Activated CD4-positive, alpha-beta T cell treated with anti-CD3 and anti-CD28 coated beads, Interleukin-10, Interleukin-2, amounts not matched to agents 100 ng/mL and 50 ng/mL, durations not matched to agents 16 hours and 8 hours (primary cell): Measurements from ENCODE around the gene SHISA6.

Experiments used
- DNase-seq: peaks from one replicate; pipeline ENCODE4 v3.0.0-alpha.2; 2020

Gene SHISA6

GRCh38 chr17:11363565-11364117, 122.6 kb downstream of the SHISA6 start:
- no peak for DNase-seq

DNA sequence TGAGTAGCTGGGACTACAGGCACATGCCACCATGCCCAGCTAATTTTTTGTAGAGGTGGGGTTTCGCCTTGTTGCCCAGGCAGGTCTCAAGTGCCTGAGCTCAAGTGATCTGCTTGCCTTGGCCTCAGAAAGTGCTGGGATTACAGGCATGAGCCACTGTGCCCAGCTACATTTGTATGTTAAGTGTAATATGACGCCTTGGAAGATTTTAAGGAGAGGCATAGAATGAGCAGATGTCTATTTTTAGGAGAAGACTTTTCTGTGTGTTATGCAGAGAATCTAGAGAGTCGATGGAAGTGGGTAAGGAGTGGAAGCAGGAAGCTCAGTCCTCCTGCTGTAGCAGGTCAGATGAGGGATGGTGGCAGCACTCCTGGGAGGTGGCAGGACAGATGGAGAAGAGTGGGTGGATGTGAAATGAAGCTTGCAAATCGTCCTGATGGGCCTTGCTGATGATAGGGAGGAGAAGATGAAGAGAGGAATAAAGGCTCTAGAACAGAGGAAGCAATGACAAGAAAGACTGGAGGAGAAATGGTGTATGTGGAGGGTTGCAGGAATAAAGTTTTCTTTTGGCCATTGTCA, 125.3 kb downstream of the SHISA6 start:
- no peak for DNase-seq

GRCh38 chr17:11369575-11369974, 128.6 kb downstream of the SHISA6 start:
- no peak for DNase-seq

DNA sequence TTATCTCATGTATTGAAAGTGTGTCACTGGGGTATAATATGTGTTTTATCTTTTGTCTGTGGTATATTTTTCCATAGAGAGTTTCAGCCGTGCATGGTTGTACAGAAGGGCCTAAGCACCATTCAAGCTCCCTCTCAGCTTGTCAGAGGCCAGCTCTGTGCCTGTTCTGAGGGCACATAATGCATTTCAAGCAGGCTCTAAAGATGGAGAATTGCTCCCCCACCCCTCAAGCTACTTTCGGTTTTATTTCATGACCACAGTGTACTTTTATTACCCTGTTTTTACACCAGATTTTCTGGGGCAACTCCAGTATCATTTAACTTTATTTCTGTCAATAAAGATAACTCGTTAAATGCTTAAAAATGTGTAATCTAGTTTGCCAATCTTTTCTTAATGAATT, 131.7 kb downstream of the SHISA6 start:
- DNase-seq, result no peak

- DNase-seq, result no peak
Observed at GRCh38 chr17:11378506-11378905, 137.5 kb downstream of the SHISA6 start.

- DNase-seq, result no peak
Observed at GRCh38 chr17:11380761-11381160, 139.7 kb downstream of the SHISA6 start.

- DNase-seq, result no peak
Observed at GRCh38 chr17:11383157-11383556, 142.1 kb downstream of the SHISA6 start.

- no peak for DNase-seq
Observed at GRCh38 chr17:11384131-11384530, 143.1 kb downstream of the SHISA6 start.

- DNase-seq, result no peak
Observed at GRCh38 chr17:11387610-11388009, 146.6 kb downstream of the SHISA6 start.

GRCh38 chr17:11388054-11388453, 147.0 kb downstream of the SHISA6 start:
- DNase-seq, result no peak

- no peak for DNase-seq
Observed at GRCh38 chr17:11389583-11389982, 148.6 kb downstream of the SHISA6 start.

DNA sequence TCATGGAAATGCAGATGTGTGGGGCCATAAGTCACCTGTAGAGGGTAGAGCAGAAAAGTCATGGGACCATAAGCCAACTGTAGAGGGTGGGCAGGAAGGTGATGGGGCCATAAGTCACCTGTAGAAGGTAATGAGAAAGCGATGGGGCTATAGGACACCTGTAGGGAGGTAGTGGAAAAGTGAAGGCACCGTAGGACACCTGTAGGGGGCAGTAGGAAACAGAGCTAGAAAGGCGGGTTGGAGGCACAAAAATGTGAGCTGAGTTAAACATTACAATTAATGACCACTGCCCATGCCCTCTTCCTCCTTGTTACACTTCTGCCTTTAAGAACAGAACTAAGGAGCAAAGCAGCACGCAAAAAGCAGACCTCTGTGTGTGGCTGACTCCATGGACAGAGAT, 150.1 kb downstream of the SHISA6 start:
- no peak for DNase-seq

GRCh38 chr17:11404431-11405276, 163.6 kb downstream of the SHISA6 start:
- DNase-seq, result no peak

DNA sequence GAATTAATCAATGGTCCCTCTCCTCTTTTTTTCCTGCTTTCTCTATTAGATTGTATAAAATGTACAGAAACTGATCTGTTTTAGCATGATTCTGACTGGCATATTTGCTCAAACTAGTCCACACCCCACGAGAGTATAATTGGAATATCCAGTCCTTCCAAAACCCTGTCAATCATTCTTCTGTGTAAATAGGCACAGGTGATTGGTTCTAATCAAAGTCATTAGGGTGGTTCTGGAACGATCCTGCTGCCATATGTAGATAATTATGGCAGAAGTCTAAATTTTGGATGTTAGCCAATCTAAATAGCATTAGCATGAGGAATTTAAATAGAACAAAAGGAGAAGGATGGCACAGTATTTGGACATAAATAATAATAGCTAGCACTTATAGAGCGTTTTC, 165.7 kb downstream of the SHISA6 start:
- DNase-seq, result no peak

GRCh38 chr17:11412654-11413053, 171.6 kb downstream of the SHISA6 start:
- no peak for DNase-seq

DNA sequence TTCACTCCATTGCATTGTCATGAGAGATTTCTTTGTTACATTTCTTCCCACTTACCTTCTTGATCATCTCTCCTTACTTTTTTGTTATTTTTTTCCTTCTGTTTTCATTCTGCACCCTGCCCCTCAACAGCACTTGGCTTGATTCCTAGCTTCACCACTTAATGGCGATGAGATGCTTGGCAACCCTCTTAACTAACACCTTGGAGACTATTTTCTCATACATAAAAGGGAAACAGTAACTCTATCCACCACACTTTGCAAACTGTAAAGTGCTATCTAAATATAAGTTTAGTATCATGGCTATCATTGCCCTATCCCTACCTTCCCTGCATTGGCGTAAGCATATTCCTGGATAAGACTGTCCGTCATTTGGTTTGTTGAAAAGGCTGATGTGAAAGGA, 177.3 kb downstream of the SHISA6 start:
- DNase-seq, result no peak

- DNase-seq, result no peak
Observed at GRCh38 chr17:11430751-11431150, 189.7 kb downstream of the SHISA6 start.

DNA sequence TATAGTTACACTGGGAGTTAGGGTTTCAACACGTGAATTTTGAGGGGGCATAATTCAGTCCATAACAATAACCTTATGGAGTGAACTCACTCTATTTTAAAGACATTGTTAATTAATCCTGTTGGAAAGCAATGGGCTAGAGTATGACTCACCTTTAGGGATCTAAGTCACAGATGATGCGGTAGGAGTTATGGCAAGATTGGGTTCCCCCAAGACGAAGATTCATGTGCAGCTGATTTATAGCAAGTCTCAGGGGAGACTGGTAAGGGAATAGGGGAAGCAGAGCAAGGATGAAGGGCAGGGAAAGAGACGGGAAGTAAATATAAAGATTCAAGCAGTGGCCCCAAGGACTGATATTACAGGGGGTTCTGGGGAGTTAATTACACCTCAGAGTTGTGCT, 197.7 kb downstream of the SHISA6 start:
- no peak for DNase-seq

- DNase-seq, result no peak
Observed at GRCh38 chr17:11441004-11441403, 200.0 kb downstream of the SHISA6 start.

- no peak for DNase-seq
Observed at GRCh38 chr17:11446316-11446715, 205.3 kb downstream of the SHISA6 start.

DNA sequence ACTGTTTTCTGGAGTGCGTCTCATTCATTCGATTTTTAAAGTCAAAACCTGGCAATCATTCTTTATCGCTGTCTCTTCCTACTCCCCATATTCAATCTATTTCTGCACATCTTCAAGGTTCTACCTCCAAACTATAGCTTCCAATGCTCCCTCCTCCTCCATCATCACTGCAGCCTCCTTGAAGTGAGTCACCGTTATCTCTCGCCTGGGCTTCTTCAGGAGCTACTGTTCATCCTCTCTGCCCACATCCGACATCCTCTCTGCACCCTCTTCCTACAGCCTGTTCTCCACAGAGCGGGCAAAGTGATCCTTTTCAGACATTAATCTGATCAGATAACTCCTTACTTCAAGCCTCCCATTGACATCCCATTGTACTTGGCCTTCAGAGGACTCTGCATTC, 213.1 kb downstream of the SHISA6 start:
- DNase-seq, result no peak

GRCh38 chr17:11458279-11458678, 217.3 kb downstream of the SHISA6 start:
- DNase-seq, result no peak

GRCh38 chr17:11459861-11460331, 218.9 kb downstream of the SHISA6 start:
- no peak for DNase-seq

- no peak for DNase-seq
Observed at GRCh38 chr17:11461993-11462548, 221.1 kb downstream of the SHISA6 start.
